Vagina (tissue), 2 donors: ENCODE results near the gene PIAS4.

Source experiments
- CTCF ChIP-seq, 3 experiments: fragments of 450-650 bp in 2 of 3; fragments of 200-600 bp in 1 of 3; sonication (generic) in 1 of 3; IDR thresholded peaks; one replicate each; pipeline ENCODE4 v1.5.1; 2017 to 2019; ENCODE audit warnings: antibody characterized with exemption in 3 of 3, mild to moderate bottlenecking in 2 of 3, moderate library complexity in 2 of 3
- POLR2A ChIP-seq, 2 donors: fragments of 450-650 bp; IDR thresholded peaks; one replicate each; pipeline ENCODE4 v1.6.1; 2017; ENCODE audit warnings: antibody characterized with exemption in 2 of 2, mild to moderate bottlenecking in 2 of 2, moderate library complexity in 2 of 2

GRCh38 chr19:4010808-4011110 lies 3.2 kb downstream of the PIAS4 start:
- TF ChIP-seq CTCF (IDR thresholded peaks at IDR 0.05) (no peak), POLR2A (IDR thresholded peaks at IDR 0.05) (no peak)
